HEK293 (cell line): ENCODE measurements around the gene SCML2.
A peak's percentile ranks its signal among the peaks of the same experiment; 100 is the strongest.

Source experiments
- CTCF ChIA-PET: fragments of 350-600 bp; formaldehyde crosslinking; extraction: SDS; loops from one replicate; lab custom pipeline; 2021; ENCODE audit warnings: antibody characterized with exemption; lab: Yijun Ruan, JAX
- POLR2A ChIA-PET: fragments of 300-600 bp; formaldehyde crosslinking; extraction: SDS; loops from one replicate; lab custom pipeline; 2020; ENCODE audit warnings: antibody characterized with exemption, inconsistent platforms; lab: Yijun Ruan, JAX
- H3K27ac ChIP-seq: fragments of 200-500 bp; sonication (Bioruptor generic); 2 replicates; pipeline ENCODE4 v1.5.1; 2014; ENCODE audit warnings: low read depth, low read length, control low read depth, inconsistent platforms; ENCODE audit errors: extremely low read depth
- H3K36me3 ChIP-seq, 2 experiments: fragments of 200-500 bp in 1 of 2; sonication (Bioruptor generic) in 1 of 2; 1 replicate in 1 of 2; 2 replicates in 1 of 2; pipeline ENCODE4 v1.5.1; 2014 to 2017; ENCODE audit warnings: inconsistent platforms in 2 of 2, low read length in 2 of 2; ENCODE audit not compliant: control insufficient read depth in 2 of 2, insufficient read depth in 1 of 2
- H3K4me1 ChIP-seq: fragments of 200-500 bp; sonication (Bioruptor generic); 2 replicates; pipeline ENCODE4 v1.5.1; 2014; ENCODE audit warnings: mild to moderate bottlenecking, low read length, inconsistent platforms; ENCODE audit not compliant: control insufficient read depth, insufficient read depth
- H3K4me3 ChIP-seq: 2 replicates; pipeline ENCODE4 v1.5.1; 2011; ENCODE audit warnings: low read depth, mild to moderate bottlenecking, control low read depth, low read length, moderate library complexity
- H3K9me3 ChIP-seq: fragments of 200-500 bp; sonication (Bioruptor generic); 2 replicates; pipeline ENCODE4 v1.5.1; 2014; ENCODE audit warnings: low read depth, low read length, inconsistent platforms; ENCODE audit not compliant: control insufficient read depth, insufficient read depth
- HOXC10 ChIP-seq: sonication (generic); formaldehyde crosslinking; IDR thresholded peaks from 2 replicates; pipeline ENCODE4 v1.8.1; 2023; ENCODE audit warnings: mild to moderate bottlenecking, missing genetic modification reagents
- HOXD13 ChIP-seq: sonication (generic); formaldehyde crosslinking; IDR thresholded peaks from 2 replicates; pipeline ENCODE4 v1.8.0; 2022; ENCODE audit warnings: missing genetic modification reagents, borderline replicate concordance
- KLF8 ChIP-seq: fragments of 450-650 bp; formaldehyde crosslinking; IDR thresholded peaks from 2 replicates; pipeline ENCODE4 v1.5.1; 2016; ENCODE audit warnings: missing biosample characterization, missing genetic modification characterization
- MZF1 ChIP-seq: fragments of 450-650 bp; formaldehyde crosslinking; IDR thresholded peaks from 2 replicates; pipeline ENCODE4 v1.5.1; 2017; ENCODE audit warnings: missing biosample characterization, missing genetic modification characterization, borderline replicate concordance
- OSR2 ChIP-seq: fragments of 450-650 bp; formaldehyde crosslinking; IDR thresholded peaks from 2 replicates; pipeline ENCODE4 v1.5.1; 2016; ENCODE audit warnings: missing biosample characterization, missing genetic modification characterization
- PRDM1 ChIP-seq: fragments of 450-650 bp; formaldehyde crosslinking; IDR thresholded peaks from 2 replicates; pipeline ENCODE4; 2016; ENCODE audit warnings: missing biosample characterization, missing genetic modification characterization
- PRDM6 ChIP-seq: fragments of 450-650 bp; formaldehyde crosslinking; IDR thresholded peaks from 2 replicates; pipeline ENCODE4 v1.5.1; 2017; ENCODE audit warnings: missing biosample characterization, missing genetic modification characterization
- REST ChIP-seq: fragments of 450-650 bp; formaldehyde crosslinking; IDR thresholded peaks from 2 replicates; pipeline ENCODE4 v1.5.1; 2016; ENCODE audit warnings: missing biosample characterization, missing genetic modification characterization
- ZBTB17 ChIP-seq: fragments of 450-650 bp; formaldehyde crosslinking; IDR thresholded peaks from 2 replicates; pipeline ENCODE4 v1.5.1; 2016; ENCODE audit warnings: missing biosample characterization, missing genetic modification characterization
- ZBTB49 ChIP-seq: fragments of 450-650 bp; formaldehyde crosslinking; IDR thresholded peaks from 2 replicates; pipeline ENCODE4 v1.5.1; 2016; ENCODE audit warnings: missing biosample characterization, missing genetic modification characterization, low read depth
- ZBTB8A ChIP-seq: fragments of 450-650 bp; formaldehyde crosslinking; IDR thresholded peaks from 2 replicates; pipeline ENCODE4 v1.5.1; 2016; ENCODE audit warnings: missing biosample characterization, missing genetic modification characterization
- ZNF146 ChIP-seq: fragments of 450-650 bp; formaldehyde crosslinking; IDR thresholded peaks from 2 replicates; pipeline ENCODE4 v1.5.1; 2016; ENCODE audit warnings: missing biosample characterization, missing genetic modification characterization
- ZNF324 ChIP-seq: fragments of 450-650 bp; formaldehyde crosslinking; IDR thresholded peaks from 2 replicates; pipeline ENCODE4 v1.5.1; 2016; ENCODE audit warnings: missing biosample characterization, missing genetic modification characterization
- ZNF335 ChIP-seq: fragments of 450-650 bp; formaldehyde crosslinking; conservative IDR thresholded peaks from 2 replicates; pipeline ENCODE4 v1.5.1; 2016; ENCODE audit warnings: missing biosample characterization, missing genetic modification characterization
- ZNF354C ChIP-seq: fragments of 450-650 bp; formaldehyde crosslinking; IDR thresholded peaks from 2 replicates; pipeline ENCODE4 v1.5.1; 2016; ENCODE audit warnings: missing biosample characterization, missing genetic modification characterization, low read depth, borderline replicate concordance
- ZNF362 ChIP-seq: fragments of 450-650 bp; formaldehyde crosslinking; IDR thresholded peaks from 2 replicates; pipeline ENCODE4 v1.5.1; 2016; ENCODE audit warnings: missing biosample characterization, missing genetic modification characterization
- ZNF433 ChIP-seq: fragments of 450-650 bp; formaldehyde crosslinking; IDR thresholded peaks from 2 replicates; pipeline ENCODE4 v1.5.1; 2016; ENCODE audit warnings: missing biosample characterization, missing genetic modification characterization, low read depth
- ZNF624 ChIP-seq: fragments of 450-650 bp; formaldehyde crosslinking; IDR thresholded peaks from 2 replicates; pipeline ENCODE4 v1.5.1; 2017; ENCODE audit warnings: missing biosample characterization, missing genetic modification characterization
- ZNF837 ChIP-seq: fragments of 450-650 bp; formaldehyde crosslinking; IDR thresholded peaks from 2 replicates; pipeline ENCODE4 v1.5.1; 2016; ENCODE audit warnings: missing biosample characterization, missing genetic modification characterization

Gene SCML2

GRCh38 chrX:18291006-18291545 is 63.4 kb downstream of the SCML2 start:
- H3K4me1 ChIP-seq = peaks cover 16% of the 10 kb centered on the region
- TF ChIP-seq OSR2 (tag by site-specific recombination) = peak; percentile 72
- no peak for TF ChIP-seq HOXD13
- TF ChIP-seq PRDM6 (tag by site-specific recombination) = peak; percentile 92
- TF ChIP-seq PRDM1 (tag by site-specific recombination) = peak; percentile 29; the same call in 1 of the 2 replicates
- peak; percentile 20; the same call in 1 of the 2 replicates for TF ChIP-seq ZBTB17 (tag by site-specific recombination)
- H3K36me3 ChIP-seq = no peaks in the 10 kb centered on the region
- no peak overlapping the region for H3K27ac ChIP-seq
- H3K4me3 ChIP-seq = no peak overlapping the region
- H3K9me3 ChIP-seq = no peaks in the 10 kb centered on the region
- ChIA-PET CTCF (interaction anchor here (0.5 kb wide), 1 partner anchor 29 kb away, joined by 4 read pairs; no protein-coding TSS in a partner anchor), POLR2A (no interaction called here)

GRCh38 chrX:18290200-18290599 is 64.3 kb downstream of the SCML2 start:
- CTCF ChIA-PET = no interaction called here
- no peak overlapping the region for H3K27ac ChIP-seq
- no peaks in the 10 kb centered on the region for H3K36me3 ChIP-seq
- H3K4me1 ChIP-seq = peaks cover 16% of the 10 kb centered on the region
- no peaks in the 10 kb centered on the region for H3K9me3 ChIP-seq
- TF ChIP-seq REST (no peak), ZNF433 (tag by site-specific recombination) (no peak), ZNF324 (tag by site-specific recombination) (no peak), HOXC10 (CRISPR knock-in tag) (no peak), ZNF837 (no peak)
- TF ChIP-seq, all 188 proteins: peak for 0
- POLR2A ChIA-PET = no interaction called here
- H3K4me3 ChIP-seq = no peak overlapping the region

GRCh38 chrX:18288716-18289115 is 65.8 kb downstream of the SCML2 start:
- Histone ChIP-seq H3K27ac (no peak overlapping the region), H3K9me3 (no peaks in the 10 kb centered on the region), H3K36me3 (no peaks in the 10 kb centered on the region), H3K4me1 (peaks cover 16% of the 10 kb centered on the region), H3K4me3 (no peak overlapping the region)
- 0 out of 2 replicates have a peak, but pooled peaks have one; percentile 19 for TF ChIP-seq KLF8
- TF ChIP-seq ZNF362 (tag by site-specific recombination) = no peak
- TF ChIP-seq MZF1 (tag by site-specific recombination) = peak; percentile 80; the same call in 1 of the 2 replicates
- TF ChIP-seq ZNF146 = no peak
- no peak for TF ChIP-seq ZNF354C
- no peak for TF ChIP-seq ZNF335 (tag by site-specific recombination)
- no peak for TF ChIP-seq ZBTB49
- no peak for TF ChIP-seq ZNF624 (tag by site-specific recombination)
- TF ChIP-seq ZBTB8A (tag by site-specific recombination) = no peak
- ChIA-PET POLR2A (no interaction called here), CTCF (interaction anchor here (0.5 kb wide), 1 partner anchor 229 kb away, joined by 4 read pairs; no protein-coding TSS in a partner anchor)
